Measurements from ENCODE around the gene SURF2.
"Not testable (repeated sequence)": the region's sequence is repeated elsewhere in the genome, so short reads cannot be mapped to it uniquely, and the experiment has no call there.

SURF2 gene

DNA sequence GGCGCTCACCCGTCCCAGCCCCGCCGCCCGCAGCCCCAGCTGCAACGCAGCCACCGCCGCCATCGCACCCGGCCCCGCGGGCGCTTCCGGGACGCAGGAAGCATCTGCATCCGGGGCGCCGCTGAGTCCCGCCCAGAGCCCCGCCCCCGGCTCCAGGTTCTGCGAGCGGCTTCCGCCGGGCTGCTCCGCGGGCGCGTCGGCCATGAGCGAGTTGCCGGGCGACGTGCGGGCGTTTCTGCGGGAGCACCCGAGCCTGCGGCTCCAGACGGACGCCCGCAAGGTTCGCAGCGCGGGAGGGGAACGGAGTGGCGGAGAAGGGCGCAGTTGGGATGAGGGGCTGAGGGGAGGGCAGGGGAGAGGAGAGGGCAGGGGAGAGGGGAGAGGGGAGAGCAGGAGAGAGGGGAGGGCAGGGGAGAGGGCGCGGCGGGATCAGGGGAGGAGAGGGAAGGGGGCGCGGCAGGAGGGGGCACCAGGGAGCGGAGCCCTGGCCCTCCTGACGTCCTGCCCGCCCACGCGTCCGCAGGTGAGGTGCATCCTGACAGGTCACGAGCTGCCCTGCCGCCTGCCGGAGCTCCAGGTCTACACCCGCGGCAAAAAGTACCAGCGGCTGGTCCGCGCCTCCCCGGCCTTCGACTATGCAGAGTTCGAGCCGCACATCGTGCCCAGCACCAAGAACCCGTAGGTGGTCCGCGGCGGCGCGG is at the start of gene SURF2, which contains the start of gene SURF1:
SURF2 (plus strand) TSS at position 160 of the 701 bp plus-strand sequence; CDS start at position 203, 43 bp downstream.
SURF1 (minus strand) TSS at position 97 of the 701 bp plus-strand sequence; CDS start at position 63, 34 bp downstream.
- peak; percentile 89 to 92 for DNase-seq

DNA sequence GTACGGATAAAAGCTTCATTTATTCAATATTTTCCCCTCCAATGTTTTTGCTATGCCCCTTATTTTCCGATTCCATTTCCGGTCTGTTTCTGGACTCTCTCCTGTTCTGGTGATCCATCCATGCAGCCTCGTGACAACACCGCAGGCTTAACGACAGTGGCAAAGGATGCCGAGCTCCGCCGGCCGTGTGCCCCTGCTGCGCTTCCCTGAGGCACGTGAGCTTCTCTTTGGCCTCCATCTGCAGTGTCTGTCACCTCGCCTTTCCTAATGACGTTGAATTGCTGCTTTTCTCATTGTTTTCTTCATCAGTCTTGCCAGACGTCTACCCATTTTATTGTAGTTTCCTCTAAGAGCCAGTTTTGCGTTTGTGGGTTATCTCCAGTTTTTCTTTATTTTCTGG is 49.0 kb upstream of the SURF2 start:
- DNase-seq = no peak

DNA sequence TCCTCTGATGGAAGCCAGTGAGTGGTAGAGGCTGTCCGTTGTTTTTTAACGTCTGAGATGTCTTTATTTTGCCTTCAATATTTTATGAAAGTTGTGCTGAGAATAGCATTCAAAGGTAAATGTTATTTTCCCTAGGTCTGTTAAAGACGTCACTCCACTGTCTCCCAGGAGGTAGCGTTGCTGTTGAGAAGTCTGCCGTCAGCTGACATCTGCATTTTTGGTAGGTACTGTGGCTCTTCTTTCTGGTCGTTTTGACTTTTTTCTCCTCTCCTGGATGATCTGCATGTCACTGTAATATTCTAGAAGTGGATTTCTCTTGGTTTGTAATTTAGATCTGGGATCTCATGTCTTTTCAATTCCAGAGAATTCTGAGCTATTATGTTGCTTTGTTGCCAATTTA is 46.7 kb upstream of the SURF2 start:
- DNase-seq = no peak

DNA sequence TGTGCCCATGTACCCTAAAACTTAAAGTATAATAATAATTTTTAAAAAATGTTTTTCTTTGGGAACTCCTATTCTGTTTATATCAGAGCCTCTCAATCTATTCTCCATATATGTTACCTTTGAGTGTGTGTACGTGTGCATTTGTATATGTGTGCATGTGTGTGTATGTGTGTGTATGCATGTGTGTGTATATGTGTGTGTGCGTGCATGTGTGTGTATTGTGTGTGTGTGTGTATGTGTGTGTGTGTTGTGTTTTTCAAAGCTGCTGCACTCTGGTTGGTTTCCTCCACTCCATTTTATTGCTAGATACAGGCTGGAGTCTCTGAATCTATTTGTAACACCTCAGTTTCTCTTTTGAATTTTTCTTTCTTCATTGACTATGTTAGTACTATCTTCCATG is 40.4 kb upstream of the SURF2 start:
- DNase-seq = no peak

DNA sequence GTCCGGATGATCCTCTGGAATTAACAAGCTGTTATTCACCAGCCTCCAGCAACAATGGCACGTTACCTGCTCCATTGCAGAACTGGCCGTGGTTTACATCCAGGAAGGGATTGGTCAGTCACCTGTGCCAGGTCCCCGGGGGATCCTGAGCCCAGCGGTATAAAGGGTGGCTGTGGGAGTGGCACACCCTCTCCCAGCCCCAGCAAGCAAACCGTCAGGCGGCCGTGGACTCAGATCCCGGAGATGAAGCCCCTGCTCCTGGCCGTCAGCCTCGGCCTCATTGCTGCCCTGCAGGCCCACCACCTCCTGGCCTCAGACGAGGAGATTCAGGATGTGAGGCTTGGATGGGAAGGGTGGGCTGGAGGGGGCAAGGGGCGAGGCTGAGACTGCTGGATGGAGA is 38.8 kb upstream of the SURF2 start:
- not testable (repeated sequence) for DNase-seq

DNA sequence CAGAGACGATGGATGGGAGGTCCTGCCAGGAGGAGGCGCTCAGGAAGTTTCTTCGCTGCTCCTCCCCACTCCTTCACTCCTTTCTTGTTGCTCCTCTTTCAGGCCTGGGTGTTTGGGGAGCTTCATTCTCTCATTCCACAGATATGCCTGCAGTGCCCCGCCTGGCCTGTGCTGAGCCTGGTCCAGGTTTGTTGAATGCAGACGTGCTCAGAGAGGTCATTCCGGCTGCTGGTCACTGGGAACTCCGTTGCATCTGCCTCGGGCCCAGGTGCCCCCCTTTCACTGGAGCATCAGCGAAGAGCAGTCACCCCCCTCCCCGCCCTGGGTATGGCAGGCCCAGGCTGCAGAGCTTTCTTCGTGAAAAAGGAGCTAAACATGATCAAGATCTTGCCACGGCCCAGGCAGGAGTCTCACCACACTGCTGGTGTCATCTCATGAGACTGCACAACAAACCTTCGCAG is 35.9 kb upstream of the SURF2 start:
- DNase-seq = no peak

DNA sequence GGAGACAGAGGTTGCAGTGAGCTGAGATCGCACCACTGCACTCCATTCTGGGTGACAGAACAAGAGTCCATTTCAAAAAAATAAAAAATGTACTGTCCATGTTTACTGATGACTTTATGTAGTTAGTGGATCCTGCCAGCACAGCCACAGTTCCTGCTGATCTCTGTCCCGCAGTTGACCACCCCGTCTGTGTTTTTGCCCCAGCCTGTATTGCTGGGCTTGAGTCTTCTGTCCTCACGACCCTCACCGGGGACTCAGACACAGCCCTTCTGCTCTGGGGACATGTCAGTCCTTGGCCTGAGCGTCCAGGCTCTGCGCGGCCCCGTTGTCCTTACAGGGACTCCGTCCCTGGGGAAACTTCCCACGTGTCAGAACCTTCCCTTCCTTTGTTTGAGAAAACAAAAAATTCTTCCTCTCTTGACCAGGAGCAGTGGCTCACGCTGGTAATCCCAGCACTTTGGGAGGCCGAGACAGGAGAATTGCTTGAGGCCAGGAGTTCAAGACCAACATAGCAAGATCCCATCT is 34.9 kb upstream of the SURF2 start:
- no peak for DNase-seq

DNA sequence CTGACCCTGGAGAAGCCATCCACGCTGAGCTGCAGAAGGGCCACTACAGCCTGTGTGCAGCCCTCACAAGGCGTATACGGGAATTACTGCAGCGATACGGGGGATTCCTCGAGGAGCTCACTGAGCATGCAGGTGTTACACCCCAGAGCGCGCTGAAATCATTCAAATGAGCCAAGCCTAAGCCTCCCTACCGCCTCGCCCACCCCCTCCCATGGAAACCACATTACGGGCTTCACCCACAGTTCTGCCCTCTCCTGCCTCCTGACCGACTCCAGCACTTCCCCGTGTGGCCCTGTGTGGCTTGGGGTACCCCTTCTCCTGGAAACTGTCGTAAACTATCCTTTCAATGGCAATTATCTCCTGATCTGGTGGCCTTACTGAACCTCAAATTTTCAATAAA is 33.6 kb upstream of the SURF2 start:
- DNase-seq = no peak

DNA sequence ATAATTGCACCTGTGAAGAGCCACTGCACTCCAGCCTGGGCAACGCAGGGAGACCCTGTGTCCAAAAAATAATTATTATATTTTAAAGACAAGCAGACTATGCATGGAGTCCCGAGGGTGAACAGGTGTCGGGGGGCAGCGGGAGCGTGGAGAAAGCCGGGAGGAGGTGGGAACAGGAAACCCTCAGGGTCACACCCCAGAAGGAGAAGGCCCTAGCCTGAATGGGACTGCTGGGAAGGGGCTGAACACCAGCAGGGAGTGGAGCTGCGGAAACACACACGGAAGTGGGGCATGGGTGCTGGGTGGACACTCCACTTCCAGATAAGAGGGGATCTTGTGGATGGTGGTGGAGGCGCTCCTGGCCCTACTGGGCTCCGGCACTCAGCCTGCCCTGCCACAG is 33.1 kb upstream of the SURF2 start:
- DNase-seq = no peak

DNA sequence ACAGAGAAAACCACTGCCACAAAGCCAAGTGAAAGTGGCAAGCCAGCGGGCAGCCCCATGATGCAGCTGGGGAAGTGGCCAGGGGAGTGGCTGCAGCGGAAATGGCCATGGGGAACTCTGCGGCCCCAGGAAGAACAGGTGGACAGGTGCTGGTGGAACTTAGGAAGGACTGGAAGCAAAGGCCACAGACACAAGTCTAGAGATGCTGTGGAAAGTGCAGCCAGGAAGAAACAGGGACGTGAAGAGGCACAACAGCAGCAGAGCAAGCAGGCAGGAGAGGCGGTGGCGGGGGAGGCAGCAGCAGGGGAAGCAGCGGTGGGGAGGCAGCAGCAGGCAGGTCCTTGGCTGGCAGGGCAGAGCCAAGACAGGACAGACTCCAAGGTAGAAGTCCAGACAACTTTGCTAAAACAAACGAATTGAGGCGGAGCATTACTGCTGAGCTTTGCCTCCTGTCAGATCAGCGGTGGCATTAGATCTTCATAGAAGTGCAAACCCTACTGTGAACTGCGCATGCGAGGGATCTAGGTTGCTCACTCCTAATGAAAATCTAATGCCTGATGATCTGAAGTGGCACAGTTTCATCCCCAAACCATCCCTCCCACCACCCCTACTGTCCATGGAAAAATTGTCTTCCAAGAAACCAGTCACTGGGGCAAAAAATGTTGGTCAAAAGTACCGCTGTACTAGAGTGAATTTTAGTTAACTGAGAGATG is 32.2 kb upstream of the SURF2 start:
- DNase-seq = no peak

DNA sequence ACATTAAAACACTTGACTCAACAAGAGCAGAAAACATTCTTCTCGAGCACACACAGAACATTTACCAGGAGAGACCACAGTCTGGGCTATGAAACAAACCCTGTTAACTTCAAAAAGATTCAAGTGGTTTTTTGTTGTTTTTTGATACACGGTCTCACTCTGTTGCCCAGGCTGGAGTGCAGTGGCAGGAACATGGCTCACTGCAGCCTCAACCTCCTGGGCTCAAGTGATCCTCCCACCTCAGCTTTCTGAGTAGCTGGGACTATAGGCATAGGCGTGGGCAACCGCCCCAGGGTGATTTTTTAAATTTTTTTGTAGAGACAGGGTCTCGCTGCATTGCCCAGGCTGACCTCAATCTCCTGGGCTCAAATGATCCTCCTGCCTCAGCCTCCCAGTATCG is 29.3 kb upstream of the SURF2 start:
- not testable (repeated sequence) for DNase-seq

DNA sequence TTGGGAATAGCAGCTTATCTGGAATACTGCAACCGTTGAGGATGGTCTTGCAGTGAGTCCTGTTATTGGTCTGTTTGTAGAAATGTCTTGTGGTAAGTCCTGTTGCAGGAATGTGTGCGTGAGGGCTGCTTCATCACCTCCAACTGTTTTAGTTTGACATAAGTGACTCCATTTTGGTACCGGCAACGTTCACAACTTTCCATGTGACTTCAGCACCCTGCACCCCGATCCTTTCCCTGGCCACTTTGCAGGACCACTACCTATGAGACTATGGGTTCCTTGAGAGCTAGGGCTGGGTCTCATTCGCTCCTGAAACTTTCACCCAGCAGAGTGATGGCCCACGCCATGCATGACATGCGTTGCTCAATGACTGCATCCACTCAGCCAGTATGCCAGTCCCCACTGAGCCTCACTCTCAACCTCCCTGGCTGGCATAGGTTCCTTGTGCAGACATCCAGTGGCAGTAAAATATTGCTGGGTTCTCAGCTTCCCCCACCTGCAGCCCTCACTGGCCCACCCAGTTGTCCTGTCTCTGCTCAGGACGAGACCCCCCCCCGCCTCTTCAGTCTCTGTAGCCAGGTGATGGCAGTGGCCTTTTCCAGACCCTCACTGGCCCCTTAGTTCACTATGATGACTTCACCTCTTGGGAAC is 28.4 kb upstream of the SURF2 start:
- DNase-seq = no peak

DNA sequence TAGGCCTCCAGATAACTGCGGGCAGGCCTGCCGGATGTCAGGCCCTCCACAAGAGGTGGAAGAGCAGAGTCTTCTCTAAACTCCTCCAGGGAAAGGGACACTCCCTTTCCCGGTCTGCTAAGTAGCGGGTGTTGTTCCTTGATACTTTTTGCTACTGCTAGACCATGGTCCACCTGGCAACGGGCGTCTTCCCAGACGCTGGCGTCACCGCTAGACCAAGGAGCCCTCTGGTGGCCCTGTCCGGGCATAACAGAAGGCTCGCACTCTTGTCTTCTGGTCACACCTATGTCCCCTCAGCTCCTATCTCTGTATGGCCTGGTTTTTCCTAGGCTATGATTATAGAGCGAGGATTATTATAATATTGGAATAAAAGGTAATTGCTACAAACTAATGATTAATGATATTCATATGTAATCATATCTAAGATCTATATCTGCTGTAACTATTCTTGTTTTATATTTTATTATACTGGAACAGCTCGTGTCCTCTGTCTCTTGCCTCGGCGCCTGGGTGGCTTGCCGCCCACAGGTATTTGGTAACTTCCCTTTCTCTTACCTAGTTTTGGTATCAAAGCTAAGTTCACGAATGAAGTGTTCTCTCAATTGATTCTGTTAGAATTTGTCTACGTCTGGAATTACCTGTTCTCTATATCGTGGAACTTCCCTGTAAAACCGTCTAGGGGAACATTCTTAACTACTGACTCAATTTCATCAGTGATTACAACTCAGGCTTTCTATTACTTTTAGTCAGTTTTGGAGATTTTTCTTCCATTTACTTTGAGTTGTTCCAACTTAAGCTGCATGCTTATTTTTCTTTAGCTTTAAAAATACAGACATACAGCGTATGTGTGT is 26.8 kb upstream of the SURF2 start:
- DNase-seq = not testable (repeated sequence)

DNA sequence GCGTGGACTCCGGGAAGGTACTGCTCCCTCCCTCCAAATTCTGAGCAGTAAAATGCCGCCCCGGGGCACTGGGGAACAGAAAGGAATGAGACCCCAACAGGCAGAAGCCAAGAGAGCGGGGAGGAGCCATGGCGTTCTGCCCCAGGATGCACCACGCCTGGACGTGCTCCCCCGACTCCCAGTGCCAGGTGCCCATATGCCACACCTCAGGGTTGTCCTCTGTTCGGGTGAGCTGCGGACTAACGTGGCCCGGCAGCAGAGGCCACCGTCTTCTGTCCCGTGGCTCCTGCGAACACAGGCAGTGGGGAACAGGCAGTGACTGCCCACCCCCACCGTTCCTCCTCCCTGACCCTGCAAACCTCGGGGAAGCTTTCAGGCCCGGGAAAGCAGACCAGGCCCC is 25.1 kb upstream of the SURF2 start:
- no peak for DNase-seq

DNA sequence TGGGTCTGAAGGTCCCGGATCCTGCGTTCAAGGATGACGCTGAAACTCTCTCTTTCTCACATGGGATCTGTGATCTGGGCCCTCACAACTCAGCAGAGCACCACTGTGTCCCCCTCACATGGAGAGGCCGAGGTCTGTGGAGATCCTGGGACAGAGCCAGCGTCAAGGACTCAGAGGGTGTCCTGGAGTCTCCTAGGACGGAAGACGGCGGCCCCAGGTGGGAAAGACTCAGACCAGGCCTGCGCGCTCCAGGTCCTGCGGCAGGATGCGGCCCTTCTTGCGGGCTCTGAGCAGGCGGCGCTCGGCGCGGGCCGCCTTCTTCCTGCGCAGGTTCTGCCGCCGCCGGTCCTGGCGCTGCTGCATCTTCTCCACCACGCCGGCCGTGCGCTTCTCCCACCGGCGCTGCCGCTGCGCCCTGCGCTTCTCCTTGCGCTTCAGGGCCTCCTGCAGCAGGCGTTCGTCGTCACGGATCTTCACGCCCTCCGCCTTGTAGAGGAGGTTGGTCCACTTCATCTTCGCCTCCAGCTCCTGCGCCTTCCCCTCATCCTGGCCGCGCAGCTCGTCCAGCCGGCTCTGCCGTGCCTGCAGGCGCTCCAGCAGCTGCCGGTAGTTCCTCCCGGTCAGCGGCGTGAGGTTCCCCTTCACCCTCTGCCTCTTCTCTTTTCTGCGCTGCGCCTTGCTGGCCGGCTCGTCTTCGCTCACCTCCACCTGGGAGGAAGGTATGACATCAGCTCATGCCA is 24.5 kb upstream of the SURF2 start:
- DNase-seq = no peak

DNA sequence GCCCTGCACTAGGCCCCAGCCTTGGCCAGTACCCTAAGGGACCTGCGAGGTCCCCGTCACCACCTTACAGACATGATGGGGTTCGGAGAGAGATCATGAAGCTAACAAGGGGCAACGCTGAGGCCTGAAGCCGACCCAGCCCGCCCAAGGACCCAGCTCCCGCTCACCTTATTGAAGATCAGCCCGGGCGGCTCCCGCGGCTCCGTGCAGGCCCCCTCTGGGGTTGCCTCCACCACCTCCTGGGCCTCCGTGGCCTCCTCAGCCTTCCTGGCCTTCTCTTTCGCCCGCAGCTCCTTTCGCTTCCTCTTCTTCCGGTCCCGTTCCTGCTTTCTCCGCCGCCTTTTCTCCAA is 24.0 kb upstream of the SURF2 start:
- DNase-seq = no peak

DNA sequence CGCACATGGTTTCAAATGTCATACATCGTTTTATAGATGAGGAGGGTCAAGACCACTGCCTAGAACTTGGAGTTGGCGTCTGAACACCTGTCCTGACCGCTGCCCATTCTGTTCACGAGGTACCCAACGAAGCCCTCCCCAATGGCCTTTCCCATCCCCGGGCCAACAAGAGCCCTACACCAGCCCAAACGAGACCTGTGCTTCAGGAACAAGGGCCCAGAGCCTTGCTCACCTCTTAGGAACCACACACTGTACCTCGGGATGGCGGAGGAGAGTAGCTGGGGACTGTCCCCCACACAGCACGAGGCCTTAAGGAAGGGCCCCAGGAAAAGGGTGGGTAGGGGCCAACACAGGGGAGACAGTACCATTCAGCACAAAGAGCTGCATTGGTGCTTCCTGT is 23.3 kb upstream of the SURF2 start:
- no peak for DNase-seq

DNA sequence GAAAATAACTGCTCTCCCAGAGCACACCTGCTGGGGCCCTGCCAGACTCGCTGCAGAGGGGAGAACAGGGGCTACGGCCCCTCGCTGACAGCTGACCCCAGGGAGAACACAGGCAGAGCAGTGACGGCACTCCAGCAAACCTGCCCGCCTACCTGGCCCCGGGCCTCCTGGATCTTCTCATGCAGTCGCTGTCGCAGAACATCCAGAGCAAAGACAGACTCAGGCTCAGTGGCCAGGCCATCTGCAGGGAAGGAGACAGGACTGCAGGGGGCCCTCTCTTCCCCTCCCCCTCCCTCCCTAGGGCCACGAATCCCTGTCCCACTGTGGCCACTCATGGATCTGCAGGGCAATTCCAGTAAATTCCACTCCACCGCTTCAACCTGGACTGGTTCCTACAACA is 22.8 kb upstream of the SURF2 start:
- DNase-seq = no peak

DNA sequence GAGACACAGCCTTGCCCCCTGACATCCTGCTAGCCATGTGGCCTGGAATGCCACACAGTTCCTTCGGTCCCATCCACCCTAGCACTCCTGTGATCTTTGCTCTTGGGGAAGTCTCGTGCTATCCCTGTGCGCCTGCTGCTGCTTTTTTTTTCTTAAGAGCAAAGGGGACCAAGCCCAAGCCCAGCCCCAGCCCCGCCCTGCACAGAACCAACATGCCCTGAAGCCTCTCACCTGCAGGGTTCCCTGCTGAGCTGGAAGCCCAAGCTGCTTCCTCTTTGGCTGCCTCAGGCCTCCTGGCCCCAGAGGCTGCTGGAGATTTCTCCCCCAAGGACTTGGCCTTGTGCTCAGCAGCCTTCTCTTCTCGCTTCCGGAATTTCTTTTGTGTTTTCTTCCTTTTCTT is 22.2 kb upstream of the SURF2 start:
- no peak for DNase-seq

DNA sequence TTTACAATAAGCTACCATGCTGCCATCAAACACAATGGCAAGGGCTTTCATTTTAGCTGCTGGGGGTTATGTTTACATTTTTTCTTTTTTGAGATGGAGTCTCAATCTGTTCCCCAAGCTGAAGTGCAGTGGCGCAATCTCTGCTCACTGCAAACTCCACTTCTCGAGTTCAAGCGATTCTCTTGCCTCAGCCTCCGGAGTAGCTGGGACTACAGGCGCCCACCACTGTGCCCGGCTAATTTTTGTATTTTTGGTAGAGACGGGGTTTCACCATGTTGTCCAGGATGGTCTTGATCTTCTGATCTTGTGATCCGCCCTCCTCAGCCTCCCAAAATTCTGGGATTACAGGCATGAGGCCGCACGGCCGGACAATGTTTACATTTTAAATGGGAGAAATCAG is 21.5 kb upstream of the SURF2 start:
- not testable (repeated sequence) for DNase-seq

DNA sequence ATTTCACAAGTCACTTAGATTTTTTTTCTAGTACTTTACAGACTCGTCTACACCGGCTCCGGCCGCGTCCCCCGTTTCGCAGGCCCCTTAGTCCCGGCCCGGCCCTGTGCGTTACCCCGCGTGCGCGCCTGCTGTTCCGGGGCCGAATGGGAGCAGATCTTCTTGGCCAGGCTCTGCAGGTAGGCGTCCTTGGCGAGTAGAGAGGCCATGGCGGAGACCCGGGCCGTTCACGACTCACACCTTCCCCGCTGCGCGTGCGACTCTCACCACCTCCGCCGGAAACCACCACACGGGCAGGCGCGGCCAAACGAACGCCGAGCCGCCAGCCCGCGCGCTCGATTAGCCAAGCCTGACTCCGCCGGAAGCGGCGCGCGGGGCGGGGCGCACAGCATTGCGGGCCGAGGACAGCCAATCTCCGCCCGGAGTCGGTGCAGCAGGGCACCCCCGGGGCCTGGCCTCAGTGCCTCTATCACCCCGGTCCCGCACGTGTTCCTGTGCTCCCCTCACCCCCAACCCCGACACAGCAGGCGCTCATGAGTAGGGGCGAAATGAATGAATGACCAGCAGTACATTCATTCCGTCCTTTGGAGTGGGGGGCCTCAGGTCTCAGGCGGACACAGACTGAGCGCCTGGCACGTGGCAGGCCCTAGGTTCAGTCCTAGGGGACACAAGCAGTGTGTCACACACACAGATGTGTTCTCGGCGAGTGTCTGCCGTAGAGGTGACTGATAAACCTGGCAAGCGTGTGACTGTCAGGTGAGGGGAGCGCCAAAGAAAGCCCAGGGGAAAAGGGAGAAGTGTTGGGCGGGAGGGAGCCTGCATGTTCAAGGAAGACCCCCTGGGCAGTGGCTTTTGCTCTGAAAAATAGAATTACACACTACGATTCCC is 20.2 kb upstream of the SURF2 start, which contains the start of gene SURF6:
SURF6 (minus strand) TSS at position 265 of the 888 bp plus-strand sequence; CDS start at position 209, 56 bp downstream.
- peak; percentile 92 to 94 for DNase-seq

All from stimulated activated CD4-positive, alpha-beta T cell treated with anti-CD3 and anti-CD28 coated beads, Interleukin-2, amount 100 ng/mL, for 48 hours (primary cell).